Heart left ventricle (tissue), 16 donors: Measurements from ENCODE around the gene SLAIN1. TPM values are rescaled to one million over a fixed set of nuclear protein-coding genes. Genes with fewer than 3 reads are reported as not detected.

Experiments
- ATAC-seq, 4 donors: fragments of 200-7000 bp; cut with Tn5 transposase; one replicate each; pipeline ENCODE4 v1.9.1; 2020 to 2022; ENCODE audit warnings: moderate library complexity in 4 of 4, mild to moderate bottlenecking in 3 of 4, moderate number of reproducible peaks in 1 of 4
- DNase-seq, 5 donors: peaks; one replicate each; pipeline ENCODE4 v3.0.0-alpha.2; 2020
- H3K27ac ChIP-seq, 12 donors: fragments of 200-600 bp; sonication (generic) in 4 of 12; one replicate each; pipeline versions ENCODE4 v1.5.0 to v1.8.0; 2016 to 2022; ENCODE audit warnings: mild to moderate bottlenecking in 2 of 12
- H3K27me3 ChIP-seq, 9 donors: fragments of 200-600 bp; sonication (generic) in 2 of 9; one replicate each; pipeline versions ENCODE4 v1.5.1 to v1.8.0; 2016 to 2022; ENCODE audit warnings: mild to moderate bottlenecking in 3 of 9
- H3K36me3 ChIP-seq, 9 donors: fragments of 200-600 bp; sonication (generic) in 2 of 9; one replicate each; pipeline versions ENCODE4 v1.5.0 to v1.8.0; 2018 to 2022; ENCODE audit warnings: mild to moderate bottlenecking in 2 of 9
- H3K4me1 ChIP-seq, 12 donors: fragments of 200-600 bp; sonication (generic) in 4 of 12; one replicate each; pipeline versions ENCODE4 v1.5.0 to v1.8.0; 2016 to 2022; ENCODE audit warnings: mild to moderate bottlenecking in 3 of 12
- H3K4me3 ChIP-seq, 12 donors: fragments of 200-600 bp; sonication (generic) in 4 of 12; one replicate each; pipeline versions ENCODE4 v1.5.0 to v1.8.0; 2017 to 2022; ENCODE audit warnings: mild to moderate bottlenecking in 9 of 12, moderate library complexity in 4 of 12
- H3K9me3 ChIP-seq, 12 donors: fragments of 200-600 bp; sonication (generic) in 4 of 12; one replicate each; pipeline versions ENCODE4 v1.5.0 to v1.8.0; 2016 to 2022; ENCODE audit warnings: mild to moderate bottlenecking in 1 of 12
- CTCF ChIP-seq, 12 donors: fragments of 200-600 bp; sonication (generic) in 4 of 12; IDR thresholded peaks; one replicate each; pipeline versions ENCODE4 v1.5.0 to v1.8.0; 2018 to 2022; ENCODE audit warnings: antibody characterized with exemption in 12 of 12, mild to moderate bottlenecking in 5 of 12
- POLR2A ChIP-seq, 2 donors: fragments of 450-650 bp; IDR thresholded peaks; one replicate each; pipeline ENCODE4 v1.6.1; 2017; ENCODE audit warnings: antibody characterized with exemption in 2 of 2, mild to moderate bottlenecking in 2 of 2, moderate library complexity in 2 of 2
- WGBS, 4 donors: extraction: QIAGEN DNeasy Blood & Tissue Kit in 2 of 4; methylation state at CpG; one replicate each; pipeline versions ENCODE4 v1.1.5 to v1.1.7; 2013 to 2018; 5-methylcytosine and 5-hydroxymethylcytosine counted together
- intact Hi-C, 10 donors: fragments of 100-400 bp; cut with DNase I; formaldehyde crosslinking; loops; one replicate each; pipeline versions ENCODE4 v1.11.1 to v1.14.2; 2022
- polyA plus RNA-seq, 2 donors: library from polyadenylated mRNA; stranded (reverse); fragments of 200-250 nt; gene quantifications; one replicate each; pipeline ENCODE4 v1.2.3, GENCODE V29; 2013
- total RNA-seq, 9 donors: library from RNA; depleted of rRNA in 2 of 9; stranded (reverse); fragments of >200 nt in 2 of 9; fragmentation: NEBNext Ultra II Directional in 3 of 9; extraction: Animal tissue kit (Norgen Biotek cat#: 25700) in 3 of 9; gene quantifications; one replicate each; pipeline versions ENCODE4 v1.1.0 to v1.2.4, GENCODE V29; 2016 to 2023
- donor health status: ischemic (EF 13 %, LVEDD 7.1; RV severe dilation, severe dysfunction).
- donor health status: healthy with polysubstance abuse.
- donor health status: DM: no; HTN: yes; CAD: no.
- donor health status: DM: no; HTN: no; CAD: no.
- donor health status: ischemic (EF 25% LVEDD 6.9; RV normal size, moderate dysfunction).
- donor health status: ischemic (EF 25% LVEDD 5.7; RV mildly dilated, moderate dysfunction).
- donor health status: healthy.
- donor health status: DM: yes; HTN: yes; CAD: no.
- donor health status: ischemic (EF 35%, LVEDD 5.7; RV mildly dilated, moderate dysfunction).
- donor health status: nonischemic (EF 11% LVEDD 7.7; RV severe dilation, severe dysfunction).
- donor health status: DM: yes; HTN: yes; CAD: no.
- donor health status: PGD.
- donor health status: ischemic (EF 29% LVEDD 5.4; RV normal size, mild dysfunction).
- donor health status: nonischemic (EF 23%, LVEDD 6.1; RV moderate dilation, normal function).

The SLAIN1 gene
- total and polyA plus RNA-seq, 11 donors, result 2.3 to 14.9 (median 7.0) TPM

GRCh38 chr13:77776704-77777103 lies 79.2 kb downstream of the SLAIN1 start:
- Histone ChIP-seq H3K27me3 (no peaks in the 10 kb centered on the region), H3K4me3 (no peak overlapping the region), H3K27ac (no peak overlapping the region), H3K4me1 (peaks cover 0 to 9% (median 0%) of the 10 kb centered on the region in 12 donors), H3K36me3 (no peaks in the 10 kb centered on the region), H3K9me3 (no peaks in the 10 kb centered on the region)
- DNase-seq (no peak), ATAC-seq (no peak)
- 42 to 53% (median 45%) methylated on average over 4 of the region's 4 CpGs for WGBS, 4 donors
- intact Hi-C loops, result no loop called here
- TF ChIP-seq POLR2A (IDR thresholded peaks at IDR 0.05), result no peak
- no peak for TF ChIP-seq CTCF (IDR thresholded peaks at IDR 0.05)

GRCh38 chr13:77779552-77780272 lies 82.2 kb downstream of the SLAIN1 start:
- peak in 2 of 5 donors; percentile 31 to 34 for DNase-seq
- ATAC-seq, result peak in 3 of 4 donors; percentile 70 to 75 (median 71)
- intact Hi-C loops, result loop anchor here (1.0 to 10.0 kb wide), 8 partner anchors 115 to 1195 kb away; partner anchors contain the start of gene EDNRB (in 1 of the 10)
- H3K36me3 ChIP-seq, result no peaks in the 10 kb centered on the region
- WGBS, 4 donors, result 24 to 29% (median 29%) methylated on average over 3 of the region's 3 CpGs
- peaks cover 0 to 9% (median 0%) of the 10 kb centered on the region in 12 donors for H3K4me1 ChIP-seq
- no peak overlapping the region for H3K4me3 ChIP-seq
- peak overlapping the region in 1 of 12 donors; percentile 65 for H3K27ac ChIP-seq
- TF ChIP-seq POLR2A (IDR thresholded peaks at IDR 0.05), result no peak
- TF ChIP-seq CTCF (IDR thresholded peaks at IDR 0.05), result peak; percentile 58 to 89 (median 74)
- no peaks in the 10 kb centered on the region for H3K27me3 ChIP-seq
- no peaks in the 10 kb centered on the region for H3K9me3 ChIP-seq

- no peaks in the 10 kb centered on the region for H3K27me3 ChIP-seq
- H3K9me3 ChIP-seq, result no peaks in the 10 kb centered on the region
- DNase-seq (peak in 2 of 5 donors; percentile 32 to 46), ATAC-seq (peak in 3 of 4 donors; percentile 41 to 64 (median 45))
- intact Hi-C loops, result loop anchor here in 6 of 10 donors (2.0 to 10.0 kb wide), 6 partner anchors 113 to 1193 kb away; partner anchors contain the start of gene EDNRB (in 1 of the 6)
- no peak for TF ChIP-seq CTCF (IDR thresholded peaks at IDR 0.05)
- H3K36me3 ChIP-seq, result no peaks in the 10 kb centered on the region
- H3K4me1 ChIP-seq, result peaks cover 0 to 9% (median 0%) of the 10 kb centered on the region in 12 donors
- H3K4me3 ChIP-seq, result no peak overlapping the region
- H3K27ac ChIP-seq, result no peak overlapping the region
Measured at GRCh38 chr13:77781808-77782207, 84.3 kb downstream of the SLAIN1 start.

GRCh38 chr13:77784515-77784914 lies 87.0 kb downstream of the SLAIN1 start:
- WGBS, 4 donors, result 37 to 49% (median 43%) methylated on average over 5 of the region's 5 CpGs
- intact Hi-C loops, result loop anchor here in 2 of 10 donors (5.0 to 10.0 kb wide), 3 partner anchors 110 to 1190 kb away; partner anchors contain the start of gene EDNRB (in 1 of the 2)
- H3K27ac ChIP-seq, result no peak overlapping the region

More at GRCh38 chr13:77784515-77784914, 87.0 kb downstream of the SLAIN1 start:
- H3K4me3 ChIP-seq, result no peak overlapping the region
- DNase-seq (no peak), ATAC-seq (no peak)
- H3K27me3 ChIP-seq, result no peaks in the 10 kb centered on the region
- H3K9me3 ChIP-seq, result no peaks in the 10 kb centered on the region
- TF ChIP-seq POLR2A (IDR thresholded peaks at IDR 0.05) (no peak), CTCF (IDR thresholded peaks at IDR 0.05) (no peak)
- H3K4me1 ChIP-seq, result peaks cover 0 to 8% (median 0%) of the 10 kb centered on the region in 12 donors
- H3K36me3 ChIP-seq, result no peaks in the 10 kb centered on the region
